ACHN (cell line): Measurements from ENCODE around the gene WNT9A.

Experiments
- DNase-seq: peaks from one replicate; pipeline ENCODE4 v3.0.0-alpha.2; 2015
- in situ Hi-C: cut with HindIII; loops from 2 replicates; pipeline ENCODE4 v1.10.0; 2017; ENCODE audit warnings: low sequenced_read_pairs, low pct_ligation_motif_present, low pct_unique_long_range_greater_than_20kb

WNT9A gene

DNA sequence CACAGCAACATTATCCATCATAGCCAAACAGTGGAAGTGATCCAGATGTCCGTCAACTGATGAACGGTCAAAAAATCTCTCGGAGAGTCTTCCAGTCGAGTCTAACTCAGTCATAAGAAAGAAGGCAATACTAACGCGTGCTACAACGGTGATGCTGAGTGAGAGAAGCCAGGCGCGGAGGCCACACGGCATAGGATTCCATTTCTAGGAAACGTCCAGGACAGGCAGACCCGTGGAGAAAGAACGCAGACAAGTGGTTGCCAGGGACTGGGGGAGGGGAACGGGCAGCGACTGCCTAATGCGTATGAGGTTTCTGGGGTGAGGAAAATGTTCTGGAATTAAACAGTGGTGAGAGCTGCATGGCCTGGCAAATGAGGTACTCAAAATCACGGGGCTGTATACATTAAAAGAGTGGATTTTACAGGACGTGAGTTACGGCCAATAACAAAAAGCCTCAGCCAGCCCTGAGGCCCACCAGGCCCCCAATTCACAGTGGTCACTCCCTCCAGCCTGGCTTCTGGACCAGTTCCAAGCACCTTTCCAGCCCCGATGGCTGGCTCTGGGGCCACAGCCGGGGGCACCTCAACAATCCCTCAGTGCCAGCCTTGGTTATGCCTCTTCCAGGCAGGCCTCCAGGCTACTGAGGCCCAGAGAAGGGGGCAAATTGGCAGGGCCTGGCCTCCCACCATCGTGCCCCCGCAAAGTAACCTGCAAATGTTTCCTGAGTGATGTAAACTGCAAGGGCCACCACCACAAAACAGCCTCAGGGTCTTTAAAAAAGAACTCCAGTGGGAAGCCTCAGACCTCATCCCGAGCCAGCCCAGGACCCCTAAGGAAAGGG lies 3.4 kb downstream of the WNT9A start:
- in situ Hi-C loops, result loop anchor here (25.0 kb wide), 2 partner anchors 182 to 482 kb away; no protein-coding TSS in a partner anchor
- DNase-seq, result no peak

DNA sequence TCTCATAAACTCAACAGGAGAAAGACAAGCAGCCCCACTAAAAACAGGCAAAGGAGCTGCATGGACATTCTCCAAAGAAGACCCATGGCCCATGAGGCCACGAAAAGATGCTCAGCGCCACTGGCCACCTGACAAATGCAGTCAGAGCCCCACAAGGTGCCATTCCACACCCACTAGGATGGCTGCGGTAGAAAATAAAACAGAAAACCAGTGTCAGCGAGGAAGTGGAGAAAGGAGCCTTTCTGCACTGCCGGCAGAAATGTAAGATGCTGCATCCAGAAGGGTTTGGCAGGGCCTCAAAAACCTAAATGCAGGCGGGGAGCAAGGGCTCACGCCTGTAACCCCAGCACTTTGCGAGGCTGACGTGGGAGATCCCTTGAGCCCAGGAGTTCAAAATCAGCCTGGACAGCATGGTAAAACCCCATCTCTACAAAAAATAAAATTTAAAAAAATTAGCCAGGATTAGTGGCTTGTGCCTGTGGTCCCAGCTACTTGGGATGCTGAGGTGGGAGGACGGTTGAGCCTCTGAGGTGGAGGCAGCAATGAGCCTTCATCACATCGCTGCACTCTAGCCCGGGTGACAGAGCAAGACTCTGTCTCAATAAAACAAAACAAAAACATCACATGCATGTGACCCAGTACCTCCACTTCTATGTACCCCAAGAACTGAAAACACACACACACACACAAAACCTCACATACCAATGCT lies 4.2 kb downstream of the WNT9A start:
- DNase-seq, result no peak
- in situ Hi-C loops, result loop anchor here (25.0 kb wide), 2 partner anchors 181 to 481 kb away; no protein-coding TSS in a partner anchor

DNA sequence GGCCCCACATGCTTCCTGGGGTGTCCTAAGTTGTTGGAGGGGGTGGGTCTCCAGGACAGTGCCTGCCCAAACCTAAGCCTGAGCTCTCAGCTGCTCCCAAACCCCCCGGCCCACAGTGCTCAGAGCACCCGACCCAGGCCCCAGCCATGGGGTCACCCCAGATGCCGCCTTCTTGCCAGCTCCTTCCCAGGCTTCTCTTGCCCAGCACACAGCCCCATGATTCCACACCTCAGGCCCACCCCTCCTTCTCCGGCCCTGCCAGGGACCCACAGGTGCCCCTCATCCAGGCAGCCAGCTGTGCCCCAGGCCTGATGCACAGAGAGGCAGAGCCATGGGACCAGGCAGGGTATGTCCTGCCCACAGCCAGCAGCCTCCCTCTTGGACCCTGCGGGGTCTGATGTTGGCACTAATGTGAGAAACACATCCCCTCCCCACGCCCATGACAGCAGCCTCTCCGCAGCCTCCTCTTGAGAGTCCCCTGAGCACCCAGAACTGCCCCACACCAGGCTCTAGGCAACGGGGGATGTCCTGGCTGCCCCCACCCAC lies 4.9 kb downstream of the WNT9A start:
- in situ Hi-C loops, result loop anchor here (25.0 kb wide), 2 partner anchors 180 to 480 kb away; no protein-coding TSS in a partner anchor
- no peak for DNase-seq

DNA sequence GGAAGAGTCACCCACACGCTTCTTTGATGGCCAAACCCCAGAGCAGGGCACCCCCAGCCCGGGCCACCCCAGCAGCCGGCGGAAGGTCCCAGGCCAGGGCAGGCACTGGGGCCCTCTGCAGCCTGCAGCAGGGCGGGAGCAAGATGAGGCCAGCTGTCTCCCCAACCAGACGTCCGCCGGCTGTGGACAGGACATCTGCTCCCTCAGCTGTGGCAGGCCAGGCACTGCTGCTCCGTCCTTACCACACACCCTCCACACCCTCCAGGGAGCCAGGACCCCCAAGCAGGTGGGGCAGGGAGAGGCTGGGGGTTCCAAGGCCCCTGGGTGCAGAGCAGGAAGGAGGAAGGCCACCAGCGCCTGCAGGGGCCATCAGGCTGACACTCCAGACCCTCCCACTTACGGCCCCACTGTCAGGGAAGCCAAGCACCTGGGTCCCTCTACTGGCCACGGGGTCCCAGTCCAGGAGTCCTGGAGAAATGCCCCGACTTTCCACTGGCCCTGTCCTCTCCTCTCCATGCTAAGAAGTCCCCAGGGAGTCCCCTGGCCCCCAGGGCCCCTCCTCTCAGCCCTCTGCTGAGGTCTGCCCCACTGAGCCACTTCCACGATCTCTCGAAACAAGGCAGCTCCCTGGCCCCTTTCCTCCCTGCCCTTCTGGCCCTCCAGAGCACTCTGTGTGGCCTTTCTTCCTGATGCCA lies 5.6 kb downstream of the WNT9A start:
- no peak for DNase-seq
- in situ Hi-C loops, result loop anchor here (25.0 kb wide), 2 partner anchors 180 to 480 kb away; no protein-coding TSS in a partner anchor

DNA sequence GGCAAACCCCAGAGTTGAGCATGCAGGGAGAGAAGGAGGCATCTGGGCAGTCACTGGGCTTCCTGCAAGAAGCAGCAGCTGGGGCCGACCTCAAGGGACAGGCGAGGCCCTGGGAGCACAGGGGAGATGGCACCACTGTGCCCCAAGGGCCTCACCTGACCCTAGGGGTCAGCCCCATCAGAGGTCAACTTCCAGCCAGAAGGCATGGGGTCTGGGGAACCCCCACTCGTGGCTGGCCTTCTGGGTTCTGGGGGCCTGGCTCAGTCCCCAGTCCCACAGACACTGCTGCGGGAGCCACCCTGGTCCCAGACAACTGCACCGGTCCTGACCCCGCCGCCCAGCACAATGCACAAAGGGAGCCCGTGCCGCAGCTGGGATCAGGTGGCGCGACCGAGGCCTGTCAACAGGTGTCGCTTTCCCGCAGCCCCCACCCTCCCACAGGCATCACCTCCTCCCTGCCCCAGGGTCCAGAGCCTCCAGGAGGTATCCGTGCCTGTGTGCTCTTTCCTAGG lies 6.2 kb downstream of the WNT9A start:
- in situ Hi-C loops, result loop anchor here (25.0 kb wide), 2 partner anchors 179 to 479 kb away; no protein-coding TSS in a partner anchor
- DNase-seq, result no peak

DNA sequence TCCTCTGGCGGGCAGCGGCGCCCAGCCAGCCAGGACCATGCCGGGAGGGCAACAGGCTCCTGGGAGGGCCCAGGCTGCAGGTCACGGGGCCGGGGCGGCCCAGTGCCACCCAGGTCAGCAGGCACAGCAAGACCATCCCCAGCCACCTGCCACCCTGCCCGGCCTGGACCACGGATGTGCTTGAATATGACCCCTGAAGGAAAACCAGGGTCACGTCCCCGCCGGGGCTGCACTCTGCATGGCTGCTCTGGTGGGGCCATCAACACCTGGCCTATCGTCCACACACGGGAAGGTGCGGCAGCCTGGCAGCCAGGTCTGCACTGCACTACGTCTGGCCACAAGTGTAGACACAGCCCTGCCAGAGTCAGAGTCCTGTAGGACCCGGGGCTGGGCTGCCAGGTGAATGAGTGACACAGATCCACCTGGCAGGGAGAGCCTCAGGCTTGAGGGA lies 6.9 kb downstream of the WNT9A start:
- DNase-seq, result no peak
- in situ Hi-C loops, result loop anchor here (25.0 kb wide), 2 partner anchors 179 to 479 kb away; no protein-coding TSS in a partner anchor

DNA sequence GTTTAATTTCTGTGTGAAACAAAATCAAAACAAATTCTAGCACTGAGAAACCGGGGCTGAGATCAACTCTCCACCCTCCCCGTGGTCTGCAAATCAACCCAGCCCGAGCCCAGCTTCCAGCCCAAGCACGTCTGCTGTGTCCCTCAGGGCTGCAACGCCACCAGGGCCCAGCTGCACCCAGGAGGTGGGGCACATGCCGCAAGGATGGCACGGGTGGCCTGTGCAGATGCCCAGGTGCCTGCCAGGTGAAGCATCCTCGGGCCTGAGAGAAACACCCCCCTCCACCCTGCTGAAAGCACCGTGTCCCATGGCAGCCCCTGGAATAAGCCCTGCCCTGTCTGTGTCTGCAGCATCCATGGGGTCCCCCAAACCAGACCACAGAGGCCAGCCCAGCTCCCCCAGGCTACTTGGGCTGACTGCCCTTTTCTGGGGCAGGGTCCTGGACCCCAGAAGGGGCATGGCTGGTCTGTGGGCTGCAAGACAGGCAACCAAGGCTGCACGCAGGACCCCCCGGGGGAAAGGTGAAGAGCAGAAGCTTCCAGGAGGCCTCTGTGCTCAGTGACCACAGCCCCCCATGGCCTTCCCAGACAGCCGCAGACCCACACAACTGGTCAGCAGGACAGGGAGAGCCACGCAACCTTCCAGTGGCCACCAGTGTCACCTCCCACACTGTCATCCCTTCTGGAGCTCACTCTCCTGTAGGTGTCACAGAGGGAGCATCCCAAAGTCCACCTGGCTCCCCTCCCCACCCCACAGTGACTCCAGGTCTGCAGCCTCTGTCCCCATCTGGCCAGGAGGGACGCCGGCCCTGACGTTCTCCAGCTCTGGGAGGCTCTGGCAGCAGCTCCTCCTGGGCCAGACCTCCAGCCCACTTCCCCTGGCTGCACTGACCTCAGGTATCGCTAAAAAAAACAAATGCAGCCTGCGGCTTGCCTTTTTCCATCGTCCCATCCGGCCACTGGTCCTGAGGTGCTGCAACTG lies 7.7 kb downstream of the WNT9A start:
- in situ Hi-C loops, result loop anchor here (25.0 kb wide), 2 partner anchors 178 to 478 kb away; no protein-coding TSS in a partner anchor
- DNase-seq, result no peak

DNA sequence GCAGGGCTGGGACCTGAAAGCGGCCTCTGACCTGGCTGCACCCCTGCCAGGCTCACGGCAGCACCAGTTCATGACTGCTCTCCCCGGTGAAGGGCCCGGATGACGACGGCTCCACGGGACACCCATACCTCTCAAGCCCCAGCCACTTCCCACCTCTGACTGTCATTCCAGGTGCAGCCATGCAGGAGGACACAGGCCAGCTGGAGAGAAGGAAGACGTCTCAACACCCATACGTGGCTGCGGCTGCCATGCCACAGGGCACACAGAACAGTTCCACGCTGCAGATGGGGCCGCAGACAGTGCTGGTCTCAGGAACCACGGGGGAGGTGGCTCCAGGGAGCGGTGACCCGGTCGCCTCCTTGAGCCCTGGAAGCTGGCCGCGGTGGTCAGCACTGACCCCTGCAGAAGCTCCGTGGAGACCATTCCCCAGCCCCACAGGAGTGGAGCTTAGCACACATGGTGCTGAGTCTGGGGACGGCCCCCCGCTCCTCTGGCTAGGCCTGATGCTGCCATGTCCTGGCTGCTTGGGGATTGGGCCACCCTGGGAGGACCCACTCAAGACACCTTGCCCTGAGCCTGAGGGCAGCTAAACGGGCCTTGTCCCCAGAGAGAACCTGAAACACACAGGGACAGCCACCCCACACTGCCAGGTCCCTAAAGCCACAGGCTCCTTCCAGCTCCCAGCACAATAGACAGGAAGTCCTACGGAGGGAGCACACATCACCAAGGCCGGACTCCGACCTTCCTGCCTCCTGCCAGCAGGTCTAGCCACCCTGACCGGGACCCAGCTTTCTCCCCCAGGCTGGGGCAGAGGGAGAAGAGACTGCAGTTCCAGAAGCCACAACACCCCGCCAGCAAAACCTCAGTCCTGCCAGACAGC lies 8.6 kb downstream of the WNT9A start:
- DNase-seq, result no peak
- in situ Hi-C loops, result loop anchor here (25.0 kb wide), 2 partner anchors 177 to 477 kb away; no protein-coding TSS in a partner anchor

DNA sequence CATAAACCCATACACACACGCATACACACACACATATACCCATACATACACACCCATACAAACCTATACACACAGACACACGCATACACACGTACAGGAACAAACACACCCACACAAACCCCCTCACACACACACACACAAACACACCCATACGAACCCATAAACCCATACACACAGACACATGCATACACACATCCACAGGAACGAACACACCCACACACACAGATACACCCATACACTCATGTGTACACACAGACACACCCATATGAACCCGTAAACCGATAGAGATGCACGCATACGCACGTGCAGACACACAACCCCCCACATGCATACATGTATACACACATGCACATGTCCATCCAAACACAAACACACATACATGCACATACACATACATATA lies 9.5 kb downstream of the WNT9A start:
- in situ Hi-C loops, result loop anchor here (25.0 kb wide), 2 partner anchors 176 to 476 kb away; no protein-coding TSS in a partner anchor
- DNase-seq, result no peak

DNA sequence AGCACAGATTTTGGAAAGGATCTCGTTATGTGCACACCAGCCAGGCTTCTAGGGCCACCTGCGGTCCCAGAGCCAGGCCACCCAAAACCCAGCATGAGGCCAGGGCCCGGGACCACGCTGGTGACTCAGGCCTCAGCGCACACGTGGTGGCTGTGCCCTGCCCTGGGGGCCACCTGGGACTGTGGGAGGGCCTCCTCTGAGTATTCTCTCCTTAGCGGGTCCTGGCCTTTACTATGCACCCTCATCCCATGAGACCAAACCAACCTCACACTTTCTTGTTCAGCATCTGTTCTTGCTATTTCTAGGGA lies 9.9 kb downstream of the WNT9A start:
- in situ Hi-C loops, result loop anchor here (25.0 kb wide), 2 partner anchors 175 to 475 kb away; no protein-coding TSS in a partner anchor
- no peak for DNase-seq

DNA sequence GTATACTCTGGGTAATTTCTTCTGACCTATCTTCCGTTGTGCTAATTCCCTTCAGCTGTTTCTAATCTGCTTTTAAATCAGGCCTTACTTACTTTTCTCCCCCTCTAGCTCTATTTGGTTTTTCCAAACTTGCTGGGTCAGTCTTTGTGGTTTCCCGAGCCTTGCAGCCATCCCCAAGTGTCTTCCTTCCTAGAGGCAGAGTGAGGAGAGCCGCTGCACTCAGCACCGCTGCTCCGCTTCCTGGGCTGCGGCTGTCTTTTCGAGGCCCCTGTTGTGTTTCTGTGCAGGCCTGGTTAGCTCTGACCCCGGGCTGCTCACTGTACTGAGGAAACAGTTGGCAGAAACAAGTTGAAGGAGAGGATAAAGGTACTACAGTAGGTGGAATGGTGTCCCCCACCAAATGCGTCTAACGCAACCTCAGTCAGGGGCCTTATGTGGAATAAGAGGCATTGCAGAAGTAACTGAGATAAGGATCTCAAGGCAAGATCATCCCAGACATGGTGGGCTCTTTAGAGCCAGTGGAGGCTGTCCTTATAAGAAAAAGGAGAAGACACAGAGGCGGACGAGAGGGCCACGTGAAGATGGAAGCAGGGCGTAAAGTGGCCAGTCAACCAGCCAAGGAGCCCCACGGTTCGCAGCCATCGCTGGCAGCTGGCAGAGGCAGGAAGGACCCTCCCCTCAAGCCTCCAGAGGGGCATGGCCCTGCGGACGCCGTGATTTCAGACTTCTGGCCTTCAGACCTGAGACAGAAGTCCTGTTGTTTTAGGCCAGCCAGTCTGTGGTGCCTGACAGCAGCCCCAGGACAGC lies 10.5 kb downstream of the WNT9A start:
- in situ Hi-C loops, result loop anchor here (25.0 kb wide), 2 partner anchors 175 to 475 kb away; no protein-coding TSS in a partner anchor
- no peak for DNase-seq

DNA sequence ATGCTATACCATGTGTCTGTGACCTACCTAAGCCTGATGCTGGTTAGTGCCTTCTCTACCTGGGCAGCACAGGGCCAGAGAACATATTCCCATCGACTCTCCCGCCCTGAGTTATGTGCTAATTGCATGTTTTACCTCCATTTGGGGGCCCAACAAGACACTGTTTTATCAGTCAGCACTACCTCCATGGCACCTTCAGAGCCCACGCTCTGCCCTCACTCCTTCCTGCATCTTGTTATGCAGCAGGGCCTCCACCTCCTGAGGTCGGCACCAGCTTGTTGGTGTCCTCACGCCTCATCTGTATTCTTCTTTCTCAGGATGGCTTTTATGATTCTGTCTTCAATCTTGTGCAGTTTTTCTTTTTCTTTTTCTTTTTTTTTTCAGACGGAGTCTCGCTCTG lies 11.9 kb downstream of the WNT9A start:
- no peak for DNase-seq
- in situ Hi-C loops, result loop anchor here (25.0 kb wide), 2 partner anchors 174 to 474 kb away; no protein-coding TSS in a partner anchor

DNA sequence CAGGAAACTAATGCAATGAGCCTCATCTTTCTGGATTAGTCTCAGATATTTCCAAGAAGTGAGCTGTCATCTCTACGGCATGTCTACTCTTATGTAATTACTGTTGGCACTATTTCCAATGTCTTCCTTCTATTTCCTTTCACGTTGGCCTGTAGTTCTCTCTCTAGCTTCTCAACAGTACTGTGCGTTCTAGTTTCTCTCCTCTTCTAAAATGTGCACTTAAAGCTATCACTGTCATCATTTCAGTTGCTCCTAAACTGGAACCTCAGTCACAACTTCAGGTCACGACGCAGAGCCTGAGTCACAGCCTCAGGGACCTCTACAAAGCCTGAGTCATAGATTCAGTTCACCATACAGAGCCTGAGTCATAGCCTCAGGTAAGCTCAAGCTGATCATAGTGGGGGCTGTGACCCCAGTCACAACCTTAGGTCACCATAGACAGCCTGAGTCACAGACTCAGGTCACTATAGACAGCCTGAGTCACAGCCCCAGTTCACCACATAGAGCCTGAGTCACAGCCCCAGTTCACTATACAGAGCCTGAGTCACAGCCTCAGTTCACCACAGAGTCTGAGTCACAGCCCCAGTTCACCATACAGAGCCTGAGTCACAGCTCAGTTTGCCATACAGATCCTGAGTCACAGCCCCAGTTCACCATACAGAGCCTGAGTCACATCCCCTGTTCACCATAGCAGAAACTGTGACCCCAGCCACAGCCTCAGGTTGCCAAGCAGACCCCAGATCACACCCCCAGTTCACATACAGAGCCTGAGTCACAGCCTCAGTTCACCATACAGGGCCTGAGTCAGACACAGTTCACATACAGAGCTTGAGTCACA lies 13.0 kb downstream of the WNT9A start:
- in situ Hi-C loops, result loop anchor here (25.0 kb wide), 2 partner anchors 172 to 472 kb away; no protein-coding TSS in a partner anchor
- DNase-seq, result peak; percentile 45

DNA sequence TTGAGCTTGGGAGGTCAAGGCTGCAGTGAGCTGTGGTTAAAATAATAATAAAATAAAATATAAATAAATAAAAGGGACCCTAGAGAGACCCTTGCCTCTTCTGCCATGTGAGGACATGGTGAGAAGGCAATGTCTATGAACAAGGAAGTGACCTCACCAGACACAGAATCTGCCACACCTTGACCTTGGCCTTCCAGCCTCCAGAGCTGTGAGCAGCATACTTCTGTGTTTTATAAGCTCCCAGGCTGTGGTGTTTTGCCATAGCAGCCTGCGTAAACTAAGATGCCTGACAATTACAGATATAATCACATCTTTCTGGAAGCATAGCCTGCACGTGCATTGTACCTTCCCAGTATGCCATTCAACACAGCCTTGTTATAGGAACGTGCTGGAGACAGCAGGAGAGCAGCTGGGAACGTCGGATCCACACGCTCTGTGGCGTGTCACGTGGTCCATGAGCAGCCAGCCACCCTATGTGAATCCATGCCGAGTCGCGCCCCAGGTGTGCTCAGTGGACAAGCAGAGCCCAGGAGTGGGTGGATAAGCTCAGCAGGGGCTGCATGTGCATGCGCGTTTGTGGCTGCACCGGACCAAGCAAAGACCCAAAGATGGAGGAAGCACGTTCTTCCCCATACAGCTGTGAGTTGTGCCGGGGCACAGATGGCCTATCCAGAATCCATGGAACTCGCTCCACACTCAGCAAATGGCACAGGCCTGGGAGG lies 17.8 kb downstream of the WNT9A start:
- in situ Hi-C loops, result loop anchor here (25.0 kb wide), 2 partner anchors 168 to 468 kb away; no protein-coding TSS in a partner anchor
- no peak for DNase-seq
